T-helper 1 cell treated with Interleukin-12 subunit alpha and Interleukin-12 subunit beta and Interleukin-4 antibody, amounts not matched to agents 30 μg/mL and 1 μg/mL, for 36 hours (primary cell): ENCODE data around the gene MACROD1.
"Not testable (repeated sequence)": the region's sequence is repeated elsewhere in the genome, so short reads cannot be mapped to it uniquely, and the experiment has no call there.

ENCODE experiments used
- H3K27ac Mint-ChIP-seq: one replicate; pipeline ENCODE4 v1.8.0; 2021; ENCODE audit warnings: mild to moderate bottlenecking, mixed read lengths
- H3K27me3 Mint-ChIP-seq: one replicate; pipeline ENCODE4 v1.8.0; 2021; ENCODE audit warnings: low read depth, mixed read lengths
- H3K36me3 Mint-ChIP-seq: one replicate; pipeline ENCODE4 v1.8.0; 2021; ENCODE audit warnings: low read depth, mixed read lengths
- H3K4me1 Mint-ChIP-seq: one replicate; pipeline ENCODE4 v1.8.0; 2021; ENCODE audit warnings: low read depth, mixed read lengths
- H3K4me3 Mint-ChIP-seq: one replicate; pipeline ENCODE4 v1.8.0; 2021; ENCODE audit warnings: mild to moderate bottlenecking, moderate library complexity, mixed read lengths
- H3K9me3 Mint-ChIP-seq: one replicate; pipeline ENCODE4 v1.8.0; 2021; ENCODE audit warnings: mixed read lengths

MACROD1 gene

GRCh38 chr11:63979426-63979825, 186.5 kb downstream of the MACROD1 start:
- H3K9me3 Mint-ChIP-seq: no peaks in the 10 kb centered on the region
- peaks cover 17% of the 10 kb centered on the region for H3K36me3 Mint-ChIP-seq
- peaks cover 19% of the 10 kb centered on the region for H3K4me1 Mint-ChIP-seq
- no peak overlapping the region for H3K4me3 Mint-ChIP-seq
- no peak overlapping the region for H3K27ac Mint-ChIP-seq
- no peaks in the 10 kb centered on the region for H3K27me3 Mint-ChIP-seq

DNA sequence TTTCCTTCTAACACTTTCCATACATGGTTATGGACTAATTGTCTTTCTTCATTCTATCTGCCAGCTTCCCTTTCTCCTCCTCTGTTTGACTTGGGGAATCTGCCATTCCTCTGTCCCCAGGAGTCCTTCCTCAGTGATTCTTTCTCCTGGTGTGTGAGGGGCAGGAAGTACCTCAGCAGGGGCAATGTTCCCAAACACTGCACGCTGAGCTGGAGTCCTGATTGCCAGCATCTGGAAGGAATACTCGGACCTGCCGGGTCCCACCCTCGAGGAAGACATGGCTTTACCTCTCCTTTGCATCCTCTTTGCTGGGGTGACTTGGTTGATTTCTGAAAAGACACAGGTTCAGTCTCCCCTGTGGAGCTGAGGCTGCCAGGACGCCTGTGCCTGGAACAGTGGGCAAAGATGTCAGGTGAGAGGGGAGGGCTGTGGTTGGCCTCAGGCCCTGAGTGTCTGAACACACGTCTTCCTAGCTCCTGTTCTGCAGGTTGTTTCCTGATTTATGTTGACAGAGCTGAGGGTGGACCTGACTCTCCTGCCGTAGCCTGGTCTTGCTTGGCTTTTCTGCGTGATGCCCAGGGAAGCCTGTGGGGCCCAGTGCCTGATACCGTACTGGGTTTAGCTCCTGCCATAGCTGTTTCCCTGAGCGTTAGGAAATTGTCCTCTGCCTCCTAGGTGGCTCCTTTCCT, 187.2 kb downstream of the MACROD1 start:
- H3K9me3 Mint-ChIP-seq: no peaks in the 10 kb centered on the region
- H3K27ac Mint-ChIP-seq: peak overlapping the region; percentile 64
- peaks cover 17% of the 10 kb centered on the region for H3K36me3 Mint-ChIP-seq
- H3K27me3 Mint-ChIP-seq: no peaks in the 10 kb centered on the region
- H3K4me3 Mint-ChIP-seq: no peak overlapping the region
- H3K4me1 Mint-ChIP-seq: peaks cover 22% of the 10 kb centered on the region

- Mint-ChIP-seq H3K27ac (peak within 1 kb of the TSS; percentile 98), H3K4me1 (peaks cover 25% of the 10 kb centered on the region), H3K36me3 (peaks cover 17% of the 10 kb centered on the region), H3K4me3 (peak within 1 kb of the TSS; percentile 97), H3K27me3 (no peaks in the 10 kb centered on the region), H3K9me3 (no peaks in the 10 kb centered on the region)
Measured at GRCh38 chr11:63974259-63975143, 191.4 kb downstream of the MACROD1 start, which contains the start of gene COX8A. TSS of gene COX8A (plus strand) at chr11:63974620. CDS start at chr11:63974681, 61 bp downstream.

DNA sequence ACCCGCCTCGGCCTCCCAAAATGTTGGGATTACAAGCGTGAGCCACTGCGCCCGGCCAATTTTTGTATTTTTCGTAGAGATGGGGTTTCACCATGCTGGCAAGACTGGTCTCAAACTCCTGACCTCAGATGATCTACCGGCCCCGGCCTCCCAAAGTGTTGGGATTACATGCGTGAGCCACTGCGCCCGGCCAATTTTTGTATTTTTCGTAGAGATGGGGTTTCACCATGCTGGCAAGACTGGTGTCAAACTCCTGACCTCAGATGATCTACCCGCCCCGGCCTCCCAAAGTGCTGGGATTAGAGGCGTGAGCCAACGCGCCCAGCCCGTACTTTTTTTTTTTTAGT, 192.0 kb downstream of the MACROD1 start:
- Mint-ChIP-seq H3K4me3 (peak overlapping the region; percentile 97), H3K27ac (peak overlapping the region; percentile 98), H3K4me1 (peaks cover 23% of the 10 kb centered on the region), H3K36me3 (peaks cover 16% of the 10 kb centered on the region)
- not testable (repeated sequence) for H3K9me3 Mint-ChIP-seq, H3K27me3 Mint-ChIP-seq

- Mint-ChIP-seq H3K4me1 (peaks cover 9% of the 10 kb centered on the region), H3K4me3 (no peak overlapping the region), H3K9me3 (no peaks in the 10 kb centered on the region), H3K27ac (no peak overlapping the region), H3K36me3 (peaks cover 4% of the 10 kb centered on the region), H3K27me3 (no peaks in the 10 kb centered on the region)
Measured at GRCh38 chr11:63970902-63971301, 195.0 kb downstream of the MACROD1 start.

- no peaks in the 10 kb centered on the region for H3K9me3 Mint-ChIP-seq
- H3K27me3 Mint-ChIP-seq: no peaks in the 10 kb centered on the region
- no peak overlapping the region for H3K27ac Mint-ChIP-seq
- H3K4me3 Mint-ChIP-seq: no peak overlapping the region
- peaks cover 6% of the 10 kb centered on the region for H3K4me1 Mint-ChIP-seq
- peaks cover 3% of the 10 kb centered on the region for H3K36me3 Mint-ChIP-seq
Measured at GRCh38 chr11:63969461-63969860, 196.5 kb downstream of the MACROD1 start.

DNA sequence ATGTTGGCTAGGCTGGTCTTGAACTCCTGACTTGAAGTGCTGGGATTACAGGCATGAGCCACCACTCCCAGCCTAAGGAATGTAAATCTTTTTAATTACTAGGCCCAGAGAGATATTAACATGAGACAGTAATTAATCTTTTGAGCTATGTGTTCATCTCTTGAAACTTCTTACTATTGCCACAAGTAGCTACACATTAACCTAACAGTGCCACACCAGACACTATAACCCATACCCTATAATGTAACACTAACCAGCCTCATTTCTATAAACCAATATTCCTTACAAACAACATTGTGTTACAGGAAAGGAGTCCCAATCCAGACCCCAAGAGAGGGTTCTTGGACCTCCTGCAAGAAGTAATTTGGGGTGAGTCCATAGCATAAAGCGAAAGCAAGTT, 199.5 kb downstream of the MACROD1 start:
- H3K27ac Mint-ChIP-seq: no peak overlapping the region

GRCh38 chr11:63963895-63964294, 202.0 kb downstream of the MACROD1 start:
- H3K27ac Mint-ChIP-seq, H3K9me3 Mint-ChIP-seq, H3K4me3 Mint-ChIP-seq, H3K27me3 Mint-ChIP-seq, H3K36me3 Mint-ChIP-seq: not testable (repeated sequence)
- peaks cover 10% of the 10 kb centered on the region for H3K4me1 Mint-ChIP-seq

More for the DNA sequence above, 199.5 kb downstream of the MACROD1 start:
- H3K36me3 Mint-ChIP-seq: peaks cover 2% of the 10 kb centered on the region
- no peaks in the 10 kb centered on the region for H3K9me3 Mint-ChIP-seq
- peaks cover 5% of the 10 kb centered on the region for H3K4me1 Mint-ChIP-seq
- no peaks in the 10 kb centered on the region for H3K27me3 Mint-ChIP-seq
- no peak overlapping the region for H3K4me3 Mint-ChIP-seq

GRCh38 chr11:63961608-63962412, 204.1 kb downstream of the MACROD1 start:
- Mint-ChIP-seq H3K36me3 (peaks cover 2% of the 10 kb centered on the region), H3K27me3 (no peaks in the 10 kb centered on the region), H3K4me3 (no peak overlapping the region), H3K9me3 (no peaks in the 10 kb centered on the region), H3K4me1 (peaks cover 10% of the 10 kb centered on the region), H3K27ac (no peak overlapping the region)

DNA sequence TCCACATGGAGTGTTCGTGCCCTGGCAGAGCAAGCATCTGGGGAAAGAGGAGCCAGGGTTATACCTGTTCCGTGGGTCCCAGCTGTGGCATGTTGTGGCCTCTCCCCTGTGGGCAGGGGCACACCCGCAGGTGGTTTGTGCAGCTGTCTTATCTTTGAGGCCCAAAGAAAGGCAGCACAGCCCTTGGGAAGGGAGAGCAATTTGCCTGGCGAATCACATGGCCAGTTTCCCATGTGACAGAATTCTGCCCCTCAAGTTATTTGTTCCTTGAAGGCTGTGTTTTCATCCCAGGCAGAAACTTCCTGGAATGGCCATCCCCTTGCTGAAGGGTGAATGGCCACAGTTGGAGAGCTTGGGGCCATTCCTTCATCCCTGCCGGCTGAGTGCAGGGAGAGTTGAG, 207.9 kb downstream of the MACROD1 start:
- Mint-ChIP-seq H3K9me3 (no peaks in the 10 kb centered on the region), H3K27me3 (no peaks in the 10 kb centered on the region), H3K36me3 (peaks cover 18% of the 10 kb centered on the region), H3K4me1 (peaks cover 12% of the 10 kb centered on the region), H3K4me3 (no peak overlapping the region), H3K27ac (no peak overlapping the region)

DNA sequence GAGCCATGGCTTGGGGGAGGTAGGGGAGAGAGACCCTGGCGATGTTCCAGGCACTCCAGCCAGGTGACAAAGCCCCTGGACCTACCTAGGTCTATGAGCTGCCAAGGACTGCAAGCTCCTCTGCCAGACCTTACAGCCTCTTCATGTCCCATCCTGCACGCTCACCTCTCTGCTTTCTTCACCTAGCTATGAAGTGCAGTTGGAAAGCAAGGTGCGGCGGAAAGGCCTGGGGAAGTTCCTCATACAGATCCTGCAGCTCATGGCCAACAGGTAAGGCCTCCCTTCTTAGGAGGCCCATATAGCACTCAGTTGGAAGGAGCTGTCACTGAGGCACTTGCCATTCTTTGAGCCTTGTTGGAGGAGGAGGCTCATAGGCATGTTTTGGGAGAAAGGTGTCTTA, 213.3 kb downstream of the MACROD1 start:
- Mint-ChIP-seq H3K4me3 (peak overlapping the region; percentile 40), H3K27ac (peak overlapping the region; percentile 78), H3K9me3 (no peaks in the 10 kb centered on the region)

DNA sequence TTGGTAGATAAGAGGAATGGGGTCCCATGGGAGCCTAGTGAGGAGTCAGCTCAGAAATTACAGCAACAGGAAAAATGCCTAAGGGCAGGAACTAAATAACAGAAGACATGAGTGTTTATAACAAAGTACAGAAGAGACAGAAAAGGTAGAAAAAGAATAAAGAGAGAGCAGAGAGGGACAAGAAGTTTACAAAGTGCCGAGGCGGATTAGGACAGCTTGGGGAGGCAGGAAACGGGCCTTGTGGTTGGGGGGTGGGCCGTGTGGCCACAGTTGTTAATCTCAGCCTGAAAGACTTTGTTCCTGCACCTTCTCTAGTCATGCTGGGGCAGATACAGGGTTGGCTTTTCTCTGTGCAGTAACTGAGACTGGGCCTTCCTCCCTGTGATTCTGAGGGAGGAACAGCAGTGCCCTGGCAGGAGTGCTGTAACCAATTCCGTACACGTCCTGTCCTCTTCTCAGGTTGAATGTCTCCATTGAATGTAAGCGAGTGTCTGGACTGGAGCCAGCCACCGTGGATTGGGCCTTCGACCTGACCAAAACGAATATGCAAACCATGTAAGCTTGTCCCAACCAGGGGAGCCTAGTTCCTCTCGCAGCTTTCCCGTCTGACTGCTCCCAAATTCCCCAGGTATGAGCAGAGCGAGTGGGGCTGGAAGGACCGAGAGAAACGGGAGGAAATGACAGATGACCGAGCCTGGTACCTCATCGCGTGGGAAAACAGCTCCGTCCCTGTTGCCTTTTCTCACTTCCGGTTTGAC, 214.0 kb downstream of the MACROD1 start:
- H3K4me3 Mint-ChIP-seq: peak overlapping the region; percentile 40
- peaks cover 24% of the 10 kb centered on the region for H3K36me3 Mint-ChIP-seq
- H3K27ac Mint-ChIP-seq: peak overlapping the region; percentile 78
- peaks cover 21% of the 10 kb centered on the region for H3K4me1 Mint-ChIP-seq
- no peaks in the 10 kb centered on the region for H3K9me3 Mint-ChIP-seq
- H3K27me3 Mint-ChIP-seq: no peaks in the 10 kb centered on the region

More for the DNA sequence above, 213.3 kb downstream of the MACROD1 start:
- Mint-ChIP-seq H3K4me1 (peaks cover 21% of the 10 kb centered on the region), H3K36me3 (peaks cover 24% of the 10 kb centered on the region), H3K27me3 (no peaks in the 10 kb centered on the region)
